IMR-90 (cell line): ENCODE data around the gene BEX1. TPM values are rescaled to one million over a fixed set of nuclear protein-coding genes. Genes with fewer than 3 reads are reported as not detected.
"Not testable (repeated sequence)": the region's sequence is repeated elsewhere in the genome, so short reads cannot be mapped to it uniquely, and the experiment has no call there.

ENCODE experiments used
- ATAC-seq: fragments of 200-7000 bp; cut with Tn5 transposase; 2 replicates; pipeline ENCODE4 v1.9.1; 2020; ENCODE audit warnings: low read depth, mild to moderate bottlenecking, moderate library complexity
- BruUV-seq: library from RNA; stranded (reverse); fragments of 400-500 nt; replicated peaks from 2 replicates; lab custom pipeline; 2021; lab: Mats Ljungman, UMichigan
- CTCF ChIA-PET: fragments of 300-600 bp; formaldehyde crosslinking; extraction: SDS; loops from one replicate; lab custom pipeline; 2021; ENCODE audit warnings: antibody characterized with exemption; lab: Yijun Ruan, JAX
- POLR2A ChIA-PET: fragments of 300-600 bp; sonication (Branson Sonifier 250); formaldehyde crosslinking; loops from one replicate; lab custom pipeline; 2022; ENCODE audit warnings: antibody characterized with exemption; ENCODE audit not compliant: unreplicated experiment; lab: Charles Lee
- DNase-seq: peaks from one replicate; pipeline ENCODE4 v3.0.0; 2013
- H2AFZ ChIP-seq: replicated peaks from 2 replicates; pipeline ENCODE3; 2013; ENCODE audit warnings: low read length, mild to moderate bottlenecking; ENCODE audit not compliant: poor library complexity
- H2AK5ac ChIP-seq: 2 replicates; pipeline ENCODE4 v1.6.1; 2013; ENCODE audit warnings: low read depth, low read length, inconsistent platforms
- H2AK9ac ChIP-seq: replicated peaks from 2 replicates; pipeline ENCODE3; 2013; ENCODE audit warnings: mild to moderate bottlenecking, low read depth, low read length, moderate library complexity; ENCODE audit not compliant: poor library complexity
- H2BK120ac ChIP-seq: 2 replicates; pipeline ENCODE4 v1.6.1; 2013; ENCODE audit warnings: low read depth, low read length, inconsistent platforms
- H2BK15ac ChIP-seq: 3 replicates; pipeline ENCODE4 v1.6.1; 2013; ENCODE audit warnings: low read depth, low read length, inconsistent platforms
- H2BK20ac ChIP-seq: 2 replicates; pipeline ENCODE4 v1.6.1; 2013; ENCODE audit warnings: low read depth, mild to moderate bottlenecking, inconsistent platforms, low read length, moderate library complexity
- H2BK5ac ChIP-seq: 2 replicates; pipeline ENCODE4 v1.6.1; 2013; ENCODE audit warnings: mild to moderate bottlenecking, low read depth, low read length, inconsistent platforms; ENCODE audit not compliant: poor library complexity, severe bottlenecking
- H3K14ac ChIP-seq: replicated peaks from 2 replicates; pipeline ENCODE4 v1.6.1; 2013; ENCODE audit warnings: low read depth, low read length, inconsistent platforms
- H3K18ac ChIP-seq: 2 replicates; pipeline ENCODE4 v1.6.1; 2013; ENCODE audit warnings: low read depth, low read length, control low read depth
- H3K23ac ChIP-seq: 2 replicates; pipeline ENCODE4 v1.6.1; 2013; ENCODE audit warnings: low read depth, low read length, inconsistent platforms
- H3K27ac ChIP-seq: 2 replicates; pipeline ENCODE4 v1.5.1; 2013; ENCODE audit warnings: mild to moderate bottlenecking, control low read depth, low read length; ENCODE audit not compliant: insufficient read depth
- H3K27me3 ChIP-seq: 2 replicates; pipeline ENCODE4 v1.6.1; 2013; ENCODE audit warnings: low read length; ENCODE audit not compliant: control insufficient read depth, insufficient read depth
- H3K36me3 ChIP-seq: 2 replicates; pipeline ENCODE4 v1.6.1; 2013; ENCODE audit warnings: low read length, mixed read lengths; ENCODE audit not compliant: control insufficient read depth, insufficient read depth
- H3K4ac ChIP-seq: 2 replicates; pipeline ENCODE4 v1.6.1; 2013; ENCODE audit warnings: low read depth, low read length, inconsistent platforms
- H3K4me1 ChIP-seq: 2 replicates; pipeline ENCODE4 v1.6.1; 2013; ENCODE audit warnings: low read length, mixed read lengths; ENCODE audit not compliant: control insufficient read depth, insufficient read depth
- H3K4me2 ChIP-seq: 2 replicates; pipeline ENCODE4 v1.6.1; 2013; ENCODE audit warnings: low read depth, mild to moderate bottlenecking, control low read depth, low read length, moderate library complexity
- H3K4me3 ChIP-seq: 2 replicates; pipeline ENCODE4 v1.5.1; 2013; ENCODE audit warnings: low read depth, mild to moderate bottlenecking, control low read depth, low read length, moderate library complexity; ENCODE audit not compliant: insufficient read depth
- H3K56ac ChIP-seq: 2 replicates; pipeline ENCODE4 v1.6.1; 2013; ENCODE audit warnings: low read length, inconsistent platforms; ENCODE audit not compliant: insufficient read depth; ENCODE audit errors: extremely low read depth
- H3K79me1 ChIP-seq, 2 experiments: 2 replicates each; pipeline ENCODE4 v1.6.1; 2013; ENCODE audit warnings: low read length in 2 of 2, inconsistent platforms in 1 of 2, low read depth in 1 of 2
- H3K9ac ChIP-seq: 2 replicates; pipeline ENCODE4 v1.6.1; 2013; ENCODE audit warnings: low read depth, low read length, control low read depth
- H3K9me1 ChIP-seq: 2 replicates; pipeline ENCODE4 v1.6.1; 2013; ENCODE audit warnings: low read length, inconsistent platforms; ENCODE audit not compliant: insufficient read depth
- H3K9me3 ChIP-seq: 2 replicates; pipeline ENCODE4 v1.6.1; 2013; ENCODE audit warnings: low read length; ENCODE audit not compliant: control insufficient read depth, insufficient read depth
- H4K20me1 ChIP-seq: 2 replicates; pipeline ENCODE4 v1.6.1; 2013; ENCODE audit warnings: low read length, inconsistent platforms; ENCODE audit not compliant: insufficient read depth
- H4K5ac ChIP-seq: 2 replicates; pipeline ENCODE4 v1.6.1; 2013; ENCODE audit warnings: mild to moderate bottlenecking, low read depth, low read length, control low read depth
- H4K8ac ChIP-seq, 2 experiments: 2 replicates each; pipeline ENCODE4 v1.6.1; 2013; ENCODE audit warnings: low read depth in 2 of 2, low read length in 2 of 2, control low read depth in 1 of 2, inconsistent platforms in 1 of 2
- H4K91ac ChIP-seq: 2 replicates; pipeline ENCODE4 v1.6.1; 2013; ENCODE audit warnings: low read depth, low read length, inconsistent platforms; ENCODE audit not compliant: insufficient read depth
- WGBS, 2 experiments: methylation state at CpG; one replicate each; pipeline versions ENCODE4 v1.1.5 to v1.1.7; 2013; ENCODE audit warnings: missing lambda C conversion rate in 2 of 2; ENCODE audit not compliant: insufficient read length in 1 of 2; ENCODE audit errors: extremely low coverage in 2 of 2; 5-methylcytosine and 5-hydroxymethylcytosine counted together
- dilution Hi-C: fragments of 300-500 bp; cut with HindIII; formaldehyde crosslinking; loops from one replicate; pipeline ENCODE4 v1.14.3; 2018; ENCODE audit warnings: low sequenced_read_pairs; ENCODE audit not compliant: unreplicated experiment
- in situ Hi-C: fragments of 300-500 bp; cut with MboI; formaldehyde crosslinking; loops from 3 replicates; pipeline ENCODE4 v1.14.3; 2019; ENCODE audit warnings: low sequenced_read_pairs, inconsistent platforms, mixed read lengths
- intact Hi-C: fragments of 100-400 bp; cut with micrococcal nuclease; formaldehyde crosslinking; loops from 2 replicates; pipeline ENCODE4 v1.10.0; 2022
- polyA plus RNA-seq, 3 experiments: library from polyadenylated mRNA; depleted of rRNA; stranded (reverse); fragments of >200 nt; gene quantifications; 2 replicates each; pipeline ENCODE4 v1.2.3, GENCODE V29; 2012; ENCODE audit warnings: low replicate concordance in 1 of 3
- total RNA-seq: library from RNA; depleted of rRNA; stranded (reverse); fragments of >200 nt; gene quantifications from 2 replicates; pipeline ENCODE4 v1.2.3, GENCODE V29; 2012

The BEX1 gene
- total and polyA plus RNA-seq, 2 of the 4 experiments (the other 2 are of a cell fraction): 0.18 to 0.27 TPM

GRCh38 chrX:103103866-103104265 lies 39.9 kb upstream of the BEX1 start:
- H3K56ac ChIP-seq, H3K4ac ChIP-seq, H3K23ac ChIP-seq, H3K9me3 ChIP-seq, H2AFZ ChIP-seq, intact Hi-C loops, H3K36me3 ChIP-seq, ATAC-seq, H4K91ac ChIP-seq, DNase-seq, H3K27ac ChIP-seq, H3K9me1 ChIP-seq, CTCF ChIA-PET, H2BK5ac ChIP-seq, H3K9ac ChIP-seq, H3K4me1 ChIP-seq, H3K14ac ChIP-seq, dilution Hi-C loops, H3K18ac ChIP-seq, H2BK15ac ChIP-seq, POLR2A ChIA-PET, BruUV-seq, H3K4me3 ChIP-seq, H2BK20ac ChIP-seq, H4K20me1 ChIP-seq, H3K4me2 ChIP-seq, H4K8ac ChIP-seq, H3K79me1 ChIP-seq, H3K27me3 ChIP-seq, in situ Hi-C loops, H4K5ac ChIP-seq, H2BK120ac ChIP-seq, H2AK9ac ChIP-seq, H2AK5ac ChIP-seq: not testable (repeated sequence)
- WGBS, 2 experiments: no CpG with 5 or more reads among the region's 2 CpGs
